Activated naive CD4-positive, alpha-beta T cell treated with anti-CD3 and anti-CD28 coated beads, Interleukin-2, amount 50 U/mL, for 16 hours (primary cell): ENCODE measurements around the gene ITGA1.
"Not testable (repeated sequence)": the region's sequence is repeated elsewhere in the genome, so short reads cannot be mapped to it uniquely, and the experiment has no call there.

Source experiments
- DNase-seq: peaks from one replicate; pipeline ENCODE4 v3.0.0-alpha.2; 2020

Gene ITGA1

GRCh38 chr5:52834320-52834719 is 46.6 kb downstream of the ITGA1 start:
- no peak for DNase-seq

GRCh38 chr5:52837068-52837467 is 49.4 kb downstream of the ITGA1 start:
- no peak for DNase-seq

- no peak for DNase-seq
Measured at GRCh38 chr5:52837591-52838001, 49.9 kb downstream of the ITGA1 start.

GRCh38 chr5:52838326-52839015 is 50.8 kb downstream of the ITGA1 start:
- no peak for DNase-seq

GRCh38 chr5:52839285-52839684 is 51.6 kb downstream of the ITGA1 start:
- DNase-seq, result no peak

GRCh38 chr5:52840277-52841050 is 52.7 kb downstream of the ITGA1 start:
- DNase-seq, result no peak

- DNase-seq, result no peak
Measured at GRCh38 chr5:52841114-52841513, 53.4 kb downstream of the ITGA1 start.

GRCh38 chr5:52842111-52842510 is 54.4 kb downstream of the ITGA1 start:
- DNase-seq, result no peak

- DNase-seq, result no peak
Measured at GRCh38 chr5:52844885-52845284, 57.2 kb downstream of the ITGA1 start.

- DNase-seq, result no peak
Measured at GRCh38 chr5:52846182-52846842, 58.6 kb downstream of the ITGA1 start.

- DNase-seq, result not testable (repeated sequence)
Measured at GRCh38 chr5:52848688-52849087, 61.0 kb downstream of the ITGA1 start.

GRCh38 chr5:52849544-52849943 is 61.8 kb downstream of the ITGA1 start:
- DNase-seq, result no peak

GRCh38 chr5:52853650-52854049 is 65.9 kb downstream of the ITGA1 start:
- DNase-seq, result no peak

GRCh38 chr5:52854301-52854700 is 66.6 kb downstream of the ITGA1 start:
- DNase-seq, result no peak

GRCh38 chr5:52854949-52855348 is 67.2 kb downstream of the ITGA1 start:
- DNase-seq, result no peak

- no peak for DNase-seq
Measured at GRCh38 chr5:52856564-52856963, 68.8 kb downstream of the ITGA1 start.

GRCh38 chr5:52859628-52860027 is 71.9 kb downstream of the ITGA1 start:
- DNase-seq, result no peak

- DNase-seq, result no peak
Measured at GRCh38 chr5:52861368-52861767, 73.7 kb downstream of the ITGA1 start.

- DNase-seq, result no peak
Measured at GRCh38 chr5:52863715-52864290, 76.1 kb downstream of the ITGA1 start.

- DNase-seq, result no peak
Measured at GRCh38 chr5:52864371-52864770, 76.7 kb downstream of the ITGA1 start.

- no peak for DNase-seq
Measured at GRCh38 chr5:52864884-52865283, 77.2 kb downstream of the ITGA1 start.

GRCh38 chr5:52865991-52866390 is 78.3 kb downstream of the ITGA1 start:
- not testable (repeated sequence) for DNase-seq

- no peak for DNase-seq
Measured at GRCh38 chr5:52867809-52868208, 80.1 kb downstream of the ITGA1 start.

GRCh38 chr5:52868417-52868816 is 80.7 kb downstream of the ITGA1 start:
- no peak for DNase-seq
